ENCODE measurements around the gene HSPB9.

DNA sequence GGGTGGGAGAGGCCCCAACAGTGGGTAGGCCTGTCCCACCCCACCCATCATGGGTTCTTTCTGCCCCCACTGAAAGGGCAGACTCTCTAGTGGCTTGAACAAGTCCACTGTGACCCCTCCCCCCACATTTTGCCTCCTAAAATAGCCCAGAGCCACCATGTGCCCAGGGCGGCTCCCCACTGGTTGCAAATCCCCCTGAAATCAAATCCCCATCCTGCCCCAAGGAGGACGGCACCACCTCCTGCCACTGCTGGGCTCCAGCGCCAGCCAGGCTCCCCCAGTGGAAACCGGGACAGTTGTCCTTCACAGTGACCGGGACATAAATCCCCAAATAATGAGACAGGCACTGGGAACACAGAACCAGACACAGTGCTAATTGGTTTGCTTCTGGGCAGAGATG, 44.8 kb upstream of the HSPB9 start:
- TF ChIP-seq MYBL2 (CRISPR knock-in tag; IDR thresholded peaks at IDR 0.05) (no peak), ZNF232 (CRISPR knock-in tag; IDR thresholded peaks at IDR 0.05) (no peak)
- TF ChIP-seq, protein P1, sequence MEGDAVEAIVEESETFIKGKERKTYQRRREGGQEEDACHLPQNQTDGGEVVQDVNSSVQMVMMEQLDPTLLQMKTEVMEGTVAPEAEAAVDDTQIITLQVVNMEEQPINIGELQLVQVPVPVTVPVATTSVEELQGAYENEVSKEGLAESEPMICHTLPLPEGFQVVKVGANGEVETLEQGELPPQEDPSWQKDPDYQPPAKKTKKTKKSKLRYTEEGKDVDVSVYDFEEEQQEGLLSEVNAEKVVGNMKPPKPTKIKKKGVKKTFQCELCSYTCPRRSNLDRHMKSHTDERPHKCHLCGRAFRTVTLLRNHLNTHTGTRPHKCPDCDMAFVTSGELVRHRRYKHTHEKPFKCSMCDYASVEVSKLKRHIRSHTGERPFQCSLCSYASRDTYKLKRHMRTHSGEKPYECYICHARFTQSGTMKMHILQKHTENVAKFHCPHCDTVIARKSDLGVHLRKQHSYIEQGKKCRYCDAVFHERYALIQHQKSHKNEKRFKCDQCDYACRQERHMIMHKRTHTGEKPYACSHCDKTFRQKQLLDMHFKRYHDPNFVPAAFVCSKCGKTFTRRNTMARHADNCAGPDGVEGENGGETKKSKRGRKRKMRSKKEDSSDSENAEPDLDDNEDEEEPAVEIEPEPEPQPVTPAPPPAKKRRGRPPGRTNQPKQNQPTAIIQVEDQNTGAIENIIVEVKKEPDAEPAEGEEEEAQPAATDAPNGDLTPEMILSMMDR (IDR thresholded peaks at IDR 0.05) = no peak
